Stimulated activated CD4-positive, alpha-beta T cell treated with anti-CD3 and anti-CD28 coated beads, TNF-alpha, amount 100 ng/mL, for 1 hour (primary cell): ENCODE data around the gene ARID3B.

Experiments
- DNase-seq, 3 donors: peaks; one replicate each; pipeline ENCODE4 v3.0.0-alpha.2; 2020; ENCODE audit warnings: low read depth in 3 of 3, low spot score in 1 of 3

Gene ARID3B

GRCh38 chr15:74603026-74603788 is 62.2 kb downstream of the ARID3B start:
- no peak for DNase-seq

- no peak for DNase-seq
Observed at GRCh38 chr15:74603789-74604705, 63.0 kb downstream of the ARID3B start.

GRCh38 chr15:74604983-74605794 is 64.2 kb downstream of the ARID3B start:
- no peak for DNase-seq

- no peak for DNase-seq
Observed at GRCh38 chr15:74605795-74606150, 64.8 kb downstream of the ARID3B start.

GRCh38 chr15:74608786-74609185 is 67.8 kb downstream of the ARID3B start:
- no peak for DNase-seq

GRCh38 chr15:74609938-74610301 is 68.9 kb downstream of the ARID3B start:
- DNase-seq, result no peak

GRCh38 chr15:74610302-74610951 is 69.4 kb downstream of the ARID3B start:
- DNase-seq, result no peak

- DNase-seq, result no peak
Observed at GRCh38 chr15:74611341-74611740, 70.3 kb downstream of the ARID3B start.

- no peak for DNase-seq
Observed at GRCh38 chr15:74611834-74612233, 70.8 kb downstream of the ARID3B start.

GRCh38 chr15:74612677-74613076 is 71.7 kb downstream of the ARID3B start:
- DNase-seq, result no peak

- DNase-seq, result no peak
Observed at GRCh38 chr15:74613089-74613952, 72.3 kb downstream of the ARID3B start.

GRCh38 chr15:74613953-74614743 is 73.1 kb downstream of the ARID3B start:
- DNase-seq, result no peak

GRCh38 chr15:74614744-74615507 is 73.9 kb downstream of the ARID3B start:
- peak; percentile 81 to 83 (median 83) for DNase-seq

- DNase-seq, result peak; percentile 87 to 96 (median 92)
Observed at GRCh38 chr15:74615508-74616365, 74.7 kb downstream of the ARID3B start, which contains the start of gene CLK3. TSS of gene CLK3 (plus strand) at chr15:74615836. CDS start at chr15:74619197, 3,361 bp downstream.

- DNase-seq, result peak; percentile 22 to 34 (median 31)
Observed at GRCh38 chr15:74616366-74616939, 75.4 kb downstream of the ARID3B start.

GRCh38 chr15:74616996-74617395 is 76.0 kb downstream of the ARID3B start:
- no peak for DNase-seq
